IPS-18c (cell line): ENCODE measurements around the gene GRK6.
"Not testable (repeated sequence)": the region's sequence is repeated elsewhere in the genome, so short reads cannot be mapped to it uniquely, and the experiment has no call there.

Experiments
- H3K4me3 ChIP-seq: 2 replicates; pipeline ENCODE4 v1.7.0; 2013; ENCODE audit warnings: low read depth, mild to moderate bottlenecking, low read length, moderate library complexity; ENCODE audit not compliant: insufficient read depth
- H3K9me3 ChIP-seq: one replicate; pipeline ENCODE4 v1.6.1; 2013; ENCODE audit warnings: mild to moderate bottlenecking, low read length, moderate library complexity; ENCODE audit not compliant: control insufficient read depth, insufficient read depth

GRK6 gene

DNA sequence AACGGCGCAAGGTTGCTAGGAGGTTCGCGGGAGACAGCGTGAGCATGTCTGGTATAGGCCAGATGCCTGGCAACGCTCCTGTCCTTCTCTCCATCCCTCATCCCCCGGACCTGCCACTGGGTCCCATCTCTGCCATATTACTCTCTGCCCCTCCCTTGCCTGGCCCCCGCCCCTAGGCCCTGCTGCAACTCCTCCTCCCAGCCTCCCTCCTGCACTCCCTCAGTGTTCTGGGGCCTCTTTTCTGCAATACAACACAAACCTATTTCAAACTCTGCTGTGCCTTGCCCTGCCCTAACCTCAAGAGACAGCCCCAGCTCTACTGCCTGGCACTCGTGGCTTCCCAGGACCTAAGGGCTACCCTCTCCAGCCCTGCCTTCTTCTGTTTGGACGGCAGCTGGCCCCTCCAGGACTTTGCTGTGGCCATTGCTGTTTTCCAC, 55.9 kb downstream of the GRK6 start:
- H3K9me3 ChIP-seq = no peaks in the 10 kb centered on the region
- H3K4me3 ChIP-seq = no peak overlapping the region

DNA sequence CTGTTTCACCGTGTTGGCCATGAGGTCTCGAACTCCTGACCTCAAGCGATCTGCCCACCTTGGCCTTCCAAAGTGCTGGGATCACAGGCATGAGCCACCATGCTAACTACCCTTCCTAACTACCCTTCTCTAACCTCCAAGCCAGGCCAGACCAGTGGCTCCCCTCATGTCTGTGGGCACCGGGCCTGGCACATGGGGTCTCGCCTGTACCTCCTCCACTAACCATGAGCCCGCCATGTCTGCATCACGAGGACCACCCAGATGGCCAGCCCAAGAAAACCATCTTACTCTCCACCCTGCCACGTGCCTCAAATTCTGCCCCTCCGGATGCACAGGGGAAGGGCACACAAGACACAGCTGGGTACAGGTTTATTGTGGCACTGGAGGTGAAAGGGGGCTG, 56.6 kb downstream of the GRK6 start:
- no peaks in the 10 kb centered on the region for H3K9me3 ChIP-seq
- no peak overlapping the region for H3K4me3 ChIP-seq

DNA sequence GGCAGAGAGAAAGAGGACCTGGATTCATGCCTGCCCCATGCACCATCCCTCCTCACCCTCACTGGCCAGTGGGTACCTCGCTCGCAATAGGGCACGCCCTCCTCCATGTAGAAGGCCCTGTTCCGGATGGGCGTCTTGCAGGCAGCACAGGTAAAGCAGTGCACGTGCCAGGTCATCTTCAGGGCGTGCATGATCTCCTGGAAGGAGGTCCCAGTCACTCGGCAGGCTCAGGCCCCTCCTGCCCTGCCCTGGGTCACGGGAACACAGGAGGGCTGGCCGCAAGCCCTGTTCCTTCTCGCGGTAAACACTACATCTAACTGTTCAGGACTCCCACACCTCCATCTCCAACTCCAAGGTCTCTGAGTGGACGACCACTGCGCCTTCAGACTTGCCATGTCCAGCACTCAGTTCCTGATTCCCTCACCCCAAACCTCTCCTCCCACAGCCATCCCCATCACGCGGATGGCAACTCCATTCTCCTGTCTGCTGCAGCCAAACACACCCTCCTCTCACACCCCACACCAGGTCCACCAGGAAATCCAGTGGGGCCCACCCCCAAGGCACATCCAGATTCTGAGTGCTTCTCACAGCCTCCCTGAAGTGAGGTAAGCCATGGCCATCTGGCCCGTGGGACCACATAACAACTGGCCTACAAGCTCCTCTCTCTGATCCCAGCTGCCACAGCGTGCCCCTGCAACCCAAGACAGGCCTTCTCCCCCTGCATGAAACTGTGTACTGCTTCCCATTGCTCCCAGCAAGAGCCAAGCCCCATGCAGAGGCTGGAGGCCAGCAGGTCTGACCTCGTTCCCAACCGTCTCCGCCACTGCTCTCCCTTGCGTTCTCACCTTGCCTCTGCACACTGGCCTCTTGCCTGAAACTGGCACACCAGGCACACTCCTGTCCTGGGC, 57.8 kb downstream of the GRK6 start:
- no peak overlapping the region for H3K4me3 ChIP-seq
- H3K9me3 ChIP-seq = no peaks in the 10 kb centered on the region

DNA sequence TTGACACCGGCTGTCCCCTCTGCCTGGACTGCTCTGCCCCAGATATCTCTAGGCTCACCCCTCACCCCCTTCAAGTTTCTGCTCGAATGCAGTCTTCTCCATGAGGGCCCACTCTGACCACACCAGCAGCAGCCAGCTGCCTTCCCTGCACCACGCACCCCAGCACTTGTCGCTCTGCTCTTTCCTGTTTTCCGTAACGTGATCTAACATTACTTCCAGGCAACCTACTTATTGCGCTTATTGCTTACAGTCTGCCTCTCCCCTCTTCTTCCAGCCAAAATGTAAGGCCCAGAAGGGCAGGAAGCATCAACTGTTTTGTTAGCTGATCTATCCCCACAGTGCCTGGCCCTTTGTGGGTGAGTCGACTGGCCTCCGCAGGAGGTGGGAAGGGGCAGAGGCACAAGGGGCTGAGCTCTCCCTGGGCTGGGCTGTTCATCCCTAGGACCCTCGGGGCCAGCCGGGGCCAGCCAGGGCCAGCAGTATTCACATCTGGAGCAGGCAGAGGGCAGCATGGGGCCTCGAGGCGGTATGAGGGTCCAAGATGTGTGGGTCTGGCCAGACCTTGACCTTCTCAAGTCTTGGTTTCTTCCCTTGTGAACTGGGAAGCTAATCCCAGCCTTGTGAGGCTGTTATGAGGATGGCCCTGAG, 58.5 kb downstream of the GRK6 start:
- no peak overlapping the region for H3K4me3 ChIP-seq
- H3K9me3 ChIP-seq = no peaks in the 10 kb centered on the region

DNA sequence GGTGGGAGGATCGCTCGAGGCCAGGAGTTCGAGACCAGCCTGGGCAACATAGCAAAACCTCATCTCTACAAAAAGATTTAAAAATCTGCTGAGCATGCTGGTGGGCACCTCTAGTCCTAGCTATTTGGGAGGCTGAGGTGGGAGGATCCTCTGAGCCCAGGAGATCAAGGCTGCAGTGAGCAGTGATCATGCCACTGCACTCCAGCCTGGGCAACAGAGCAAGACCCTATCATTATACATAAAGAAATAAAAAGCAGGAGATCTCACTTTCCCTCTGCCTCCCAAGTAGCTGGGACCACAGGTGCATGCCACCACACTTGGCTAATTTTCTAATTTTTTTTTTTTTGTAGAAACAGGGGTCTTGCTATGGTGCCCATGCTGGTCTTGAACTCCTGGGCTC, 59.3 kb downstream of the GRK6 start:
- not testable (repeated sequence) for H3K4me3 ChIP-seq, H3K9me3 ChIP-seq

DNA sequence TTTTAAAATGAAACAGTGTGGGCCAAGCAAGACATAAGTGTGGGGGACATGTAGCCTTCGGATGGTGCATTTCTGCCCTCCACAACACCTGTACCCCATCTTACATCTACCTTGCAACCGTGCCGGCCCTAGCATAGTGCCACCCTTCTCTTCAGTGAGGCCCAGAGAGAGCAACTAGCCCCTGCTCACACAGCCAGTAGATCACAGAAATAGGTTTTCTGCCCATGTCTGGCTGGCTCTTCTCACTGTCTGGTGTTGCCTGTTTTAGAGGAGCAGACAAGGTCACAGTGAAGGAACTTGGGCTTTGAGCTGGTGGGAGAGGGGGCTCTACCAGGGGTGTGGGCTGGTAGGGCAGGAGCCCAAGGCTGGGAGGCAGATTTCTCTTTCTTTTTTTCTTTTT, 59.8 kb downstream of the GRK6 start:
- Histone ChIP-seq H3K4me3 (no peak overlapping the region), H3K9me3 (no peaks in the 10 kb centered on the region)

DNA sequence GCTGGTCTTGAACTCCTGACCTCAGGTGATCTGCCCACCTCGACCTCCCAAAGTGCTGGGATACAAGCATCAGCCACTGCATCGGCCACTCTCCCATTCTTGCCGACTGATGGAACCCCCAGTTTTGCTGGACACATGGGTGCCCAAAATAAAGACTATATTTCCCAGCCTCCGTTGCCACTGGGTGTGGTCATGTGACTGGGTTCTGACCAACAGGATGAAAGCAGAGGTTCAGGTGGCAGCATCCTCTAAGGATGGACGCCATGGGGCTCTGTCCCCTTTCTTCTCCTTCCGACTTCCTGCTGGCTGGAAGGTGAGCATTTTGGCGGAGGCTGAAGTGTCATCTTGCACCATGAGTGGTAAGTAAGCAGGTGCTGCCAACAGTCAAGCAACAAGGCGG, 60.7 kb downstream of the GRK6 start:
- Histone ChIP-seq H3K9me3 (no peaks in the 10 kb centered on the region), H3K4me3 (no peak overlapping the region)

DNA sequence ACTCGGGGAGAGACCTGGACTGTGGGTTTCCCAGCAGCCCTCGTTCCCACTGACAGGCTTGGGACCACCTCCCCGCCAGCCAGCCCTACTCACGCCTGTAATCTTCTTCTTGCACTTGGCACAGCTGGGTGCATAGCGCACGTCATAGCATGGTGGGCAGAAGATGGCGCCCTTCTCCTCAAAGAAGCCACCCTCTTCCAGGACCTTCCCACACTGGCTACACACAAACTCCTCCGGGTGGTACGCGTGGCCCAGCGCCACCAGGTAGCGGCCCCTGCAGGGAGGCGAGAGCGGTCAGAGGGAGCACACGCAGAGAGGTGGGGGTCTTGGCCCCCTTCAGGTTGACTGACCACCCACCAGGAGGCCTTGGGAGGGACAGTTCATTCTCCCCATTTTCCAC, 61.5 kb downstream of the GRK6 start:
- H3K9me3 ChIP-seq = no peaks in the 10 kb centered on the region
- H3K4me3 ChIP-seq = no peak overlapping the region

DNA sequence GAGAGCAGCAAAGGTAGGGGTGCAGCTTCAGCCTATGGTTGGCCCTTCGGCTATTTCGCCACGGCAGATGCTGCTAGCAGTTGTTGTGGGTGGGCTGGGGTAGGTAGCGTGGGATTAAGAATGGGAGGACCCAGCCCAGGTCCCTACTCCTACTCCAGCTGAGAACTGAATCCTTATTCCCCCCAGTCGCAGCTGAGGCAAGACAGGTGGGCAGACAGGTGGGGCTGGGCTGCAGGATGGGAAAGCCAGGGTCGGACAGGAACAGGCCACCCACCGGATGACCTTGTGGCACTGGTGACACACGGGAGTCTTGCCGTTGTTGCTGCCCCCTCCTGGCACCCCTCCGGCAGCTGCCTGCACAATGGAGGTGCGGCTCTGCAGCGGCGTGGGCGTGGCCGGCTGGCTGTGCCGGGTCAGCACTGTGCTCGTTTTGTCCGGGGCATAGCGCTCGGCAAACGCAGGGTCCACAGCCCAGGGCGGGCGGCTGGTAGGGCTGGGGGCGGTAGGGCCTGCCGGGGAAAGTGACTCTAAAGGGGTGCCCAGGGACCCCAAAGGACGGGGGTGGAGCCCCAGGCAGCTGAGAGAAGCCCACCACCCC, 62.7 kb downstream of the GRK6 start:
- Histone ChIP-seq H3K4me3 (no peak overlapping the region), H3K9me3 (no peaks in the 10 kb centered on the region)

DNA sequence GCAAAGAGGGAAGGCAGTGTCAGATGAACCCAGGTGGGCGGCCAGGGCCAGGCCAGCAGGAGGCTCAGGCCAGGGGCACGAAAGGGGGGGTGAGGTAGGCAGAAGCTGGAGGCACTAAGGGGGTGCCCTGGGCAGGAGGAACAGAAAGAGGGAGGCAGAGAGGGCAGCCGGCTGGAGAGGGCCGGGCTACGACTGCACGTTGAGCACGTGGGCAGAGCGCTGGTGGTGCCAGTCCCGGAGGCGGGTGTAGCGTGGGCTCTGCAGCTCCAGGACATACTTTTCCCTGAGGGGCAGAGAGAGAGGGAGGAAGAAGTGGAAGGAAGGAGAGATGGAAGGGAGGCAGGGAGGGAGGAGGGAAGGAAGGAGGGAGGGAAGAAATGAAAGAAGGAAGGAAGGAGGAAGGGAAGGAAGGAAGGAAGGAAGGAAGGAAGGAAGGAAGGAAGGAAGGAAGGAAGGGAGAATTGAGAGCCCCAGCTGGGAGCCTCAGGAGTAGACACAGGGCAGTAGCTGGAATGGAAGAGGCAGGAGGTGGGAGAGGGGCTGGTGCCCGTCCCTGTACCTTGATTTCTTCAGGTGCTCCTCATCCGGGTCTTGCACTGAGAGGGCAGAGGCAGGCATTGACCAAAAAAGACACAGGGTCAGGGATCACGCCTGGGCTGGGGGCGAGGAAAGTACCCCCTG, 64.0 kb downstream of the GRK6 start:
- no peak overlapping the region for H3K4me3 ChIP-seq
- no peaks in the 10 kb centered on the region for H3K9me3 ChIP-seq

DNA sequence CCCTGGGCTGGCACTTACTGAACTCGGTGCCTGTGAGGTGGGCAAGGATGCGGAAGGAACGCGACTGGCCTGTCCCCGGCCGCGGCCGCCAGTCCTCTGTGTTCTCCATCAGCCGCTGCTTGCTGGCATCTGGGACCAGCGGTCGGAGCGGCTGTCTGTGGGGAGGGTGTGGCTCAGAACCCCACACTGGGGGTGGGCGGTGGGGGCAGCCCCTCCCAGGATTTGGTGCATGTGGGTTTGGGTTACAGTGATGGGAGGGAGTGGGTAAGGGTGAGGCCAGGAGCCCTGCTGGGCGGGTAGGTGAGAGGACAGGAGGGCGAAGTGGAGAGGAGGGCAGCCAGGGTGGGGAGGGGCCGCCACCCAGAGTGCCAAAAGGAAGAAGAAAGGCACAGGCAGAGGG, 64.5 kb downstream of the GRK6 start:
- no peak overlapping the region for H3K4me3 ChIP-seq

DNA sequence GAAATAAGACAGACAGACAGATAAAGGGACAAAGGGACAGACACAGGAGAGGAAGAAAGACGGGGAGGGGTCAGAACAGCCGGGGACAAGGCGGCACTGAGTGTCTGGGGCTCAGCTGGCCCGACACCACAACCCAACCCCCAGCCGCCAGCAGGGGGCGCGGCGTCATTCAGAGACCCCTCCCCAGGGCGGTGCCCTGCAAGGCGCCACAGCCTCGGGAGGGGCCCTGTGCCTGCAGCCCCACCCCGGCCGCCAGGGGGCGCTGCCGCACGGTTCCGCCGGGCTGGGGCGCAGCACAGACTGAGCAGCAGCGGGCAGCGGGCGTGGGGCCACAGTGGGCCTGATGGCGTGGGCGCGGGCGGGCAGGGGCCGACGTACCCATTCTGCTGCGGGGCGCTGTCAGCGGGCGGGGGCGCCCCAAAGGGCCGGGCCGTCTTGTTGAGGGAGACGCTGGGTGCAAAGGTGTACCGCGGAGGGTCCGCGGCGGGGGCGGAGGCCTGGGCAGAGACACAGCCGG, 65.0 kb downstream of the GRK6 start:
- Histone ChIP-seq H3K4me3 (no peak overlapping the region), H3K9me3 (no peaks in the 10 kb centered on the region)

More for the DNA sequence above, 64.5 kb downstream of the GRK6 start:
- H3K9me3 ChIP-seq = no peaks in the 10 kb centered on the region

DNA sequence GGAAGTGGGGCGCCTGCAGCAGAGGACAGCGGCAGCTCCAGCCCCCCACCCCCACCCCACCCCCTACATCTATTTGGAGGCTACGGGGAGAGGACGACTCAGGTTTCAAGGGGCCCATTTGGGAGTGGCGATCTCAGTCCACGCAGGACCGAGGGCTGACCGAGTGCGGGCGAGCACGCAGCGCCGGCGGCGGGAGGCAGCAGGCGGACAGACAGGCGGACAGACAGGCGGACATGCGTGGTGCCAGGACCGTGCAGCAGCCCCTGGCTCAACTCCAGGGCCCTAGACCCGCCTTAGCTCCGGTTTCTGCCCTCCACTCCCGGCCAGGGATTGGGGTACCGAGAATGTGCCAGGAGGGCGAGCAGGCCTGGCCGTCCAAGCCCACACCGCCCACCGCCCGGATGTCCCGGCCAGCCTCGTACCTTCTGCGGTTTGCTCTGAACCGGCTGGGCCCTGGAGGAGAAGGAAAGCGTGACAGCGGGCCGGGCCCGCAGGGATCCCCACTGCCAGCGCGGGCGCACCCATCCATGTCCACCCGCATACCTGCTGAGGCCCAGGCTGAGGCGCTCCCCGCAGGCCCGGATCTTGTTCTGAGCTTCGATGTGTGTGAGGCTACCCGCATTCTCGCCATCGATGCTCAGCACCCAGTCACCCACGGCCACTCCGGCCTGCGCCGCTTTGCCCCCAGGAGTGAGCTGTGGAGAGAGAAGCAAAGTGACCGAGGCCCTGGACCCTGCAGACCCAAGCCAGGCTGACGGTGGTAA, 65.7 kb downstream of the GRK6 start:
- H3K9me3 ChIP-seq = no peaks in the 10 kb centered on the region
- no peak overlapping the region for H3K4me3 ChIP-seq
